Mucosa of stomach (tissue), 1 donor: ENCODE results near the gene PTGES2.
A peak's percentile ranks its signal among the peaks of the same experiment; 100 is the strongest.

Source experiments
- H3K27me3 ChIP-seq: one replicate; pipeline ENCODE4 v1.7.0; 2013; ENCODE audit warnings: mild to moderate bottlenecking, low read length; ENCODE audit not compliant: control insufficient read depth, insufficient read depth
- H3K36me3 ChIP-seq: one replicate; pipeline ENCODE4 v1.7.0; 2013; ENCODE audit warnings: low read length; ENCODE audit not compliant: control insufficient read depth, insufficient read depth
- H3K4me1 ChIP-seq: one replicate; pipeline ENCODE4 v1.7.0; 2013; ENCODE audit warnings: mild to moderate bottlenecking, low read length; ENCODE audit not compliant: control insufficient read depth, insufficient read depth
- H3K4me3 ChIP-seq: one replicate; pipeline ENCODE4 v1.7.0; 2013; ENCODE audit warnings: low read length
- H3K9ac ChIP-seq: one replicate; pipeline ENCODE4 v1.7.0; 2013; ENCODE audit warnings: mild to moderate bottlenecking, low read length, moderate library complexity
- H3K9me3 ChIP-seq: one replicate; pipeline ENCODE4 v1.7.0; 2013; ENCODE audit warnings: mild to moderate bottlenecking, low read length, moderate library complexity; ENCODE audit not compliant: control insufficient read depth
- donor health status: Pancreatic carcinoma.

PTGES2 gene

DNA sequence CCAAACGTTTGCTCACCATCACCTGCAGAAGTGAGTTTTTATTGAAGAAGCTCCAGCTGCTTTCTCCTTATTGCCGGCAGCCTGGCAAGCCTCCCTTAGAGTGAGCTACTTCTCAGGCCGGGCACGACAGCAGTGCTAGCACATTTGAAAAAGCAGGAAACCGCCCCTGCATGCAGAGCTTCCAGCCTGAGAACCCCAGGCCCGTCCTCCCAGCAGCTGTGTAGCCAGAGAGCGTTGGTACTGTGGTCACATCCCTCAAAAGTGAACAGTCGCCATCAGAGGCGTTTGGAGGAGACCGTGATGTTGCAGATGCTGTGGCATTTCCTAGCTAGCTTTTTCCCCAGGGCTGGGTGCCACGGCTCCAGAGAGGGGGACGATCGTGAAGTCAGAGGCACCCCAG is 36.0 kb downstream of the PTGES2 start:
- Histone ChIP-seq H3K4me1 (peaks cover 42% of the 10 kb centered on the region), H3K4me3 (no peak overlapping the region), H3K36me3 (no peaks in the 10 kb centered on the region), H3K9me3 (no peaks in the 10 kb centered on the region), H3K9ac (no peak overlapping the region), H3K27me3 (no peaks in the 10 kb centered on the region)

DNA sequence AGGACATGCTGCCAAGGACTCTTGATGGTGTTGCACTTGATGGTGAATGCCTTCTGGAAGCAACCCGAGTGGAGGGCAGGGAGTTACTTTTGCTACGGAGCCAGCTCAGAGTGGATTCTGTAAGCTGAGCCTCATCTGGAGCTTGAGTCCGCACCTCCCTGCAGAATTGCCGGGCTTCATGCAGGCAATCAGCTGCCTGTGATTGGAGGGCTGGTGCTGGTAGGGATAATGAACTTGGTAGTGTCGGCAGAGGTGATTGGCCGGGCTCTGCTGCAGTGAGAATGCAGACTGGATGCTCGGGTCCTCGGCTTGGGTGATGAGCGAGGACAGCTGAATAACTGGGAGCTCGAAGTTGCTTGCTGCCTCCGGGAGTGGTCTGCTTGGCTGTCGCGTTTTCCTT is 36.4 kb downstream of the PTGES2 start:
- H3K9ac ChIP-seq, result no peak overlapping the region
- H3K27me3 ChIP-seq, result no peaks in the 10 kb centered on the region
- H3K36me3 ChIP-seq, result no peaks in the 10 kb centered on the region
- no peaks in the 10 kb centered on the region for H3K9me3 ChIP-seq
- no peak overlapping the region for H3K4me3 ChIP-seq
- H3K4me1 ChIP-seq, result peaks cover 42% of the 10 kb centered on the region

DNA sequence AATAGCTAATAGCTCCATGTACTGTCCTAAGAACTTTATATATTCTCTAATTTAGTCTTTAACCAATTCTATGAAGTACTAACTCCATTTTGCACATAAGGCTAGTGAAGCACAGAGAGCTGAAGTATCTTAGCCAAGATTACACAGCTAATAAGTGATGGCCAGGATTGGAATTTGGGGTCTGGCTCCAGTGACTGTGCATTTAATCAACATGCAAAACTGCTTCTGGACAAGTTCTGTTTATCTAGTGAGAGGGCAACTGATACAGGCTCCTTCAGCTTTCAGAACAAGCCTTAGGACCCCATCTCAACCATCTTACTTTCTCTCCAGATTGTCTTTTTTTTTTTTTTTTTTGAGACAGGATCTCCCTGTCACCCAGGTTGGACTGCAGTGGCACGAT is 38.2 kb downstream of the PTGES2 start:
- Histone ChIP-seq H3K36me3 (no peaks in the 10 kb centered on the region), H3K27me3 (no peaks in the 10 kb centered on the region), H3K4me1 (peaks cover 39% of the 10 kb centered on the region), H3K9ac (no peak overlapping the region), H3K4me3 (no peak overlapping the region), H3K9me3 (no peaks in the 10 kb centered on the region)

DNA sequence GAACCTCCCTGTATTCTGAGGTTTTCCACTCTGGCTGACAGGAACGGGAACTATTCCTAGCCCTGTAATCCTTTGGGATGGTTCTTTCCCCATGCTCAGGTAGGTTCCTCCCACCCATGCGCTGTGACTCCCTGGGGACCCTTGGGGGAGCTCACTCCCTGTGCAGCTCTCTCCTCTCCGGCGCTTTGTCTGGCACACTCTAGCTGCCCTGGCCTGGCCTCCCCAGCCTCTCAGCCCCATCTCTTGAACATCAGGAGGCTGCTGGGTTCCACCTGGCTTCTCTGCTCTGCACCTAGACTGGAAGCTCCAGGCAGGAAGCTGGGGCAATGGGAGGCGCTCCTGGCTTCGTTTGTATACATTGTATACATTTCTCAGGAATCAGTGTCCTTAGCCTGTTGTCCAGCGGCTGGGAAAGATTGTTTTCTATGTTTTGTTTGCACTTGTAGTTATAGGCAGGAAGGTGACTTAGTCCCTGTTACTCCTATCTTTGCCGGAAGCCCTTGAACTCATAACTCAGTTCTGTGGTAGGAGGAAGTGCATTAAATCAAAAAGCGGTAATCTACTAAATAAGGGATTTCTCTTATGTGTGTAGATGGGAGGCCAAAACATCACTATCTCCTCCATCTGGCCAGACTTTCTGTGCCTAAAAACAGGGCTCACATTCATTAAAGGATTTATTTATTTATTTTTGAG is 39.1 kb downstream of the PTGES2 start:
- no peak overlapping the region for H3K9ac ChIP-seq
- H3K27me3 ChIP-seq, result no peaks in the 10 kb centered on the region
- H3K4me3 ChIP-seq, result no peak overlapping the region
- no peaks in the 10 kb centered on the region for H3K36me3 ChIP-seq
- H3K9me3 ChIP-seq, result no peaks in the 10 kb centered on the region
- H3K4me1 ChIP-seq, result peaks cover 38% of the 10 kb centered on the region

DNA sequence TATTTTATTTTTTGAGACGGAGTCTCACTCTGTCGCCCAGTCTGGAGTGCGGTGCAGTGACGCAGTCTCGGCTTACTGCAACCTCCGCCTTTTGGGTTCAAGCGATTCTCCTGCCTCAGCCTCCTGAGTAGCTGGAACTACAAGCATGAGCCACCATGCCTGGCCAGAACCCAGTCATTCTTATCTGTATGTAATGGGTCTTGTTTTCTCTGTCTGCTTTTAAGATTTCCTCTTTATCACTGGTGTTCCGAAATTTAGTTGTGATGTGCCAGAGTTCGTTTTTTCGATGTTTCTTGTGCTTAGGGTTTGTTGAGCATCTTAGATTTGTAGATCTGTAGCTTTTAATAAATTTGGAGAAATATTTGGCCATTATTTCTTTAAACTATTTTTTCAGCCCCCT is 40.3 kb downstream of the PTGES2 start:
- Histone ChIP-seq H3K4me1 (peaks cover 28% of the 10 kb centered on the region), H3K9me3 (no peaks in the 10 kb centered on the region), H3K4me3 (no peak overlapping the region), H3K36me3 (no peaks in the 10 kb centered on the region), H3K27me3 (no peaks in the 10 kb centered on the region), H3K9ac (no peak overlapping the region)

DNA sequence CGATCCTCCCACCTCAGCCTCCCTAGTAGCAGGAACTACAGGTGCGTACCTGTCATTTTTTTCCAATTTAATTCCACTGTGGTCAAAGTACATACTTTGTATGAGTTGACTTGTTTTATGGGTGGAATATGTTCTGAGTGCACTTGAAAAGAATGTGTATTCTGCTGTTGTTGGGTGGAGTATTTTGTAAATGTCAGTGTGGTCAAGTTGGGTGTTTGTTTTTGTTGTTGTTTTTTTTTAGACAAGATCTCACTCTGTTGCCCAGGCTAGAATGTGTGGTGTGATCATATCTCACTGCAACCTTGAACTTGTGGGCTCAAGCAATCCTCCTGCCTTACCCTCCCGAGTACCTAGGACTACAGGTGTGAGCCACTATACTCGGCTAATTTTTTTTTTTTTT is 41.6 kb downstream of the PTGES2 start:
- no peak overlapping the region for H3K9ac ChIP-seq
- H3K9me3 ChIP-seq, result no peaks in the 10 kb centered on the region

DNA sequence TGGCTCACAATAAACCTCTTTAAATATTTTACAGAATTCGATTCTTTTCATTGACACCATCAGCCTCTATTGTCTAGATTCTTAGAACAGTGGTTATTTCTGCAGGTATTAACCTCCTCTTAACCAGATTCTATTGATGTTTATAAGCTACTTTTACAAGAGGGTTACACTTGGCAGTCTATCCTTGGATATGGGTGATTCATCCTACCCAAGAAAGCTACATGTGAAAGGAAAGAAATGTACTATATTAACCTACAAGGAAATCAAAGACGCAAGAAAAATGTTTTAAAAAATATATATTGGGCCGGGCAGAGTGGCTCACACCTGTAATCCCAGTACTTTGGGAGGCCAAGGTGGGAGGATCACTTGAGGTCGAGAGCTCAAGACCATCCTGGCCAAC is 42.8 kb downstream of the PTGES2 start:
- Histone ChIP-seq H3K36me3 (no peaks in the 10 kb centered on the region), H3K9me3 (no peaks in the 10 kb centered on the region), H3K4me1 (peaks cover 41% of the 10 kb centered on the region)

More for the DNA sequence above, 41.6 kb downstream of the PTGES2 start:
- H3K36me3 ChIP-seq, result no peaks in the 10 kb centered on the region
- peaks cover 32% of the 10 kb centered on the region for H3K4me1 ChIP-seq
- H3K4me3 ChIP-seq, result no peak overlapping the region
- no peaks in the 10 kb centered on the region for H3K27me3 ChIP-seq

DNA sequence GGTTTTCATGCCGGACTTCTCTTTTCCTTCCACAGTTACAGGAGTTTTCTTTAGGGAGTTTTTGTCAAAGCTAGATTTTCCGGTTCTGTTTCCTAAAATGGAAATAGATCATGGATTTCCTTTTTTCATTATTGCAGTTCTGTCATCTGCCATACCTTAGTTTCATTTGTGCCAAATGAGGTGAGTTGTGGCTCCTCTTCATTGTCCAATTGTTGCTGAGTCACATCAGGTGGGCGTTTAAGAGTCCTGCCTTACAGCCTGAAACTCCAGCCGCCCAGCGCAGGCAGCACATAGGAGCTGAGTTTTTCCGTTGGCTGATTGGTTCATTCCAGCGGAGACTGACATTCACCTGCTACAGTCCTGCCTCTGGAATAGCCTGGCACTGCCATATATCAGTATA is 45.4 kb downstream of the PTGES2 start:
- Histone ChIP-seq H3K4me1 (peaks cover 48% of the 10 kb centered on the region), H3K27me3 (no peaks in the 10 kb centered on the region), H3K4me3 (no peak overlapping the region), H3K9ac (no peak overlapping the region), H3K36me3 (no peaks in the 10 kb centered on the region), H3K9me3 (no peaks in the 10 kb centered on the region)

More for the DNA sequence above, 42.8 kb downstream of the PTGES2 start:
- no peak overlapping the region for H3K4me3 ChIP-seq
- H3K27me3 ChIP-seq, result no peaks in the 10 kb centered on the region
- H3K9ac ChIP-seq, result no peak overlapping the region

DNA sequence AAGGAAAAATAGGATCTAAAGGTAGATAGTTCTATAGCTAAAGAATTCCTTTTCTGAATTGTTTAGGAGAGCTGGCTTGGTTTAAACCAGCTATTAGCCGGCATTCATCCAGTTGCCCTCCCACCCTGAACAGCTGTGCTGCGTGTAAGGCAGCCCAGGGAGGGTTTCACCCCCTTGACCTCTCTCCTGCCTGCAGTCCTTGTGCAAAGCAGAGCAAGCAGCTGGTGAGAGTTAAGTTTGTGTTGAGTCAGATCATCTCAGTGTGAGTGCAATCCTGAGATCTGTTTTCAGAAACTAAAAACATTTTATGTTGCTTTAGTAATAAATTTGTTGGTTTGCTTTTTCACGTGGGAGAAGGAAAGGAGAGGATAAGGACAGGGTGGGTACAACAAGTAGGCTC is 46.5 kb downstream of the PTGES2 start:
- Histone ChIP-seq H3K4me1 (peaks cover 50% of the 10 kb centered on the region), H3K4me3 (no peak overlapping the region), H3K36me3 (no peaks in the 10 kb centered on the region), H3K9ac (no peak overlapping the region), H3K9me3 (no peaks in the 10 kb centered on the region), H3K27me3 (no peaks in the 10 kb centered on the region)

DNA sequence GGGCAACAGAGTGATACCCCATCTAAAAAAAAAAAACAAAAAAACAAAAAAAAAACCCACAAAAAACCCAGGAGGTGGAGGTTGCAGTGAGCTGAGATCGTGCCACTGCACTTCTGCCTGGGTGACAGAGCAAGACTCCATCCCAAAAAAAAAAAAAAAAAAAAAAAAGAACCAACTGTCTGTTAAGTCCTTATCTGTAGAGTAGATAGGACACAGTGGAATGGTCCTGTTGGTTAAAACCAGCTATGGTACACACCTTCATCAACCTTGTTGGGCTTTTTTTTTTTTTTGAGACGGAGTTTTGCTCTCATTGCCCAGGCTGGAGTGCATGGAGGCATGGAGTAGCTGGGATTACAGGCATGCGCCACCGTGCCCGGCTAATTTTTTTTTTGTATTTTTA is 47.3 kb downstream of the PTGES2 start:
- no peak overlapping the region for H3K4me3 ChIP-seq
- H3K27me3 ChIP-seq, result no peaks in the 10 kb centered on the region
- peaks cover 44% of the 10 kb centered on the region for H3K4me1 ChIP-seq
- no peaks in the 10 kb centered on the region for H3K9me3 ChIP-seq
- H3K9ac ChIP-seq, result no peak overlapping the region
- H3K36me3 ChIP-seq, result no peaks in the 10 kb centered on the region

DNA sequence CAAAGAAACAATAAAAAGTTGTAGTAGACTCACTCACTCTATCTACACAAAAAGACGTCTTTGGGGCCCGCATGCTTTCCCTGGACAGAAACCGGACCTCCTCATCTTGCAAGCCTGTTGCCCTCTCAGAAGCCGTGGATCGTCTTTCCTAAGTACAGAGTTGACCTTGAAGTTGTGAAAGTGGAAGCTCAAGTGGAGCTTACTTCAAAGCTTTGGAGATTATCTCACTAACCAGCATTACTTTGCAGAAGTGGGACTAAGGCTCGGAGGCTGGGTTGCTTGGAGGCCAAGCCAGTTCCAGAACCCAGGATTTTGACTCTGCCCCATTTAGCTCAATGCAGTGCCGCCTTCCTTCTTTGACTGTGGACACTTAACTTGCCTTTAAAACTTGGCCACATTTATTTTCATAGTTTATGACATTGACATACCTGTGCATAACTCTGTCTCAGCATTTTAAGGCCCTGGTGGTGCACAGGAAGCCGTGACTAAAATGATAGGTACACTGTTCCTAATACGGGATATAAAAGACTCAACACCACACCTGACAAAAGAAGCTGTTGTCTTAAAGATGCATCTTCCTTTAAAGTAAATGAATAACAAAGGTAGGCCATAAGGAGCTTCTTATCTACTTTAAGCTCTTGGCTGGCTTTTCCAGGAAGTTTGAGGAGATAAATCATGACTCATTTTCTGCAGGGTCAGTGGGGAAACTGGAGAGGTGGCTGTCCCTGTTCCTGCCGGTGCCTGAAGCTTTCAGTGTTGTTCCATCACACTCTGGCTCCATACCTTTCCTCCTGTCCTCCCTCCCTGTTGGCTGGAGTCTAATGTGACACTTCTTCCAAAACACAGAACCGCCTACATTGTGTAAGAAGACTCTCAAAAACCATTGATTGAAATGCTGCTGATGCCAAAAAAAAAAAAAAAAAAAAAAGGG is 48.8 kb downstream of the PTGES2 start:
- H3K27me3 ChIP-seq, result no peaks in the 10 kb centered on the region
- peaks cover 41% of the 10 kb centered on the region for H3K4me1 ChIP-seq
- H3K36me3 ChIP-seq, result no peaks in the 10 kb centered on the region
- H3K4me3 ChIP-seq, result no peak overlapping the region
- peak overlapping the region; percentile 19 for H3K9ac ChIP-seq
- H3K9me3 ChIP-seq, result no peaks in the 10 kb centered on the region

DNA sequence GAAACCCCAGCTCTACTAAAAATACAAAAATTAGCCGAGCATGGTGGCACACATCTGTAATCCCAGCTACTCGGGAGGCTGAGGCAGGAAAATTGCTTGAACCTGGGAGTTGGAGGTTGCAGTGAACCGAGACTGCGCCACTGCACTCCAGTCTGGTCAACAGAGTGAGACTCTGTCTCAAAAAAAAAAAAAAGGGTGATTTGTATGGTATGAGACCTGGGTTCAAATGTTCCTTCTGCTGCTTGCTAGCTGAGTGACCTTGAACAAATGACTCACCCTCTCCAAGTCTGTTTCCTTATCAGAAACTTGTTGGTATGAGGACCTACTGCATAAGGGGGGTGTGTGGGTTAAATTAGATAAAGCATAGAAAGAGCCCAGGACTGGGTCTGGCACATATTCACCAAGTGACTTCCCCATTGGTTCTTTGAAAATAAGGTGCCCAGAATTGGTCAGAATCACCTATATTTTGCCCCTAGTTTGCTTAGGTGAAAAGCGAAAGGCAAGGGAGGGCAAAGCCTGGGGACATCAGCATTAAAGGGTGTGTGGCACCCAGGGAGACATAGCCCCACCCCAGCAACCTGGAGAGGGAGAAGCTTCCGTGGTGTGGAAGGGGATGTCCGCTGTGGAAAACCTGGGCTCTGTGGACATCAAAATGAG is 49.6 kb downstream of the PTGES2 start:
- H3K36me3 ChIP-seq, result no peaks in the 10 kb centered on the region
- peak overlapping the region; percentile 19 for H3K9ac ChIP-seq
- no peaks in the 10 kb centered on the region for H3K9me3 ChIP-seq
- H3K4me3 ChIP-seq, result no peak overlapping the region
- H3K4me1 ChIP-seq, result peaks cover 47% of the 10 kb centered on the region
- H3K27me3 ChIP-seq, result no peaks in the 10 kb centered on the region
